Prostate gland (tissue), 2 donors: ENCODE data around the gene CHIT1.

Experiments used
- POLR2A ChIP-seq: fragments of 450-650 bp; IDR thresholded peaks from one replicate; pipeline ENCODE4 v1.6.1; 2016; ENCODE audit warnings: antibody characterized with exemption, mild to moderate bottlenecking
- TF ChIP-seq, protein P1 (sequence below), 4 experiments: fragments of 200-600 bp in 2 of 4; fragments of 450-650 bp in 2 of 4; sonication (generic) in 2 of 4; IDR thresholded peaks; 1 replicate in 3 of 4; 2 replicates in 1 of 4; pipeline ENCODE4 v1.5.1; 2016 to 2019; ENCODE audit warnings: antibody characterized with exemption in 4 of 4, mild to moderate bottlenecking in 2 of 4, moderate library complexity in 2 of 4

DNA sequence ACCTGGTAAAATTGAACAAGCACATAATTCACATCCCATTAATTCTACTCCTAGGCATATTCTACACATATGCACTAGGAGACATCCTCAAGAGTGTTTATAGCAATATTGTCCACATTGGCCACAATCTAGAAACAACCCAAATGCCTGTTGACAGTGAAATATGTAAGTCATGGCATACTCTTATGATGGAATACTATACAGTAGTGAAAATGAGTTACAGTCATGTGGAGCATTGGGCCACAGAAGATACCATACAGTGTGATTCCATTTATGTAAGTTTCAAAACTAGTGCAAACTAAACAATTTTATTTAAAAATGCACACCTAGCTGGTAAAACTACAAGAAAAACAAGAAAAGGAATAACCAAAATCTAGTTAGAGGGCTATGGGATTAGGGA is 19.1 kb downstream of the CHIT1 start:
- TF ChIP-seq, protein P1, sequence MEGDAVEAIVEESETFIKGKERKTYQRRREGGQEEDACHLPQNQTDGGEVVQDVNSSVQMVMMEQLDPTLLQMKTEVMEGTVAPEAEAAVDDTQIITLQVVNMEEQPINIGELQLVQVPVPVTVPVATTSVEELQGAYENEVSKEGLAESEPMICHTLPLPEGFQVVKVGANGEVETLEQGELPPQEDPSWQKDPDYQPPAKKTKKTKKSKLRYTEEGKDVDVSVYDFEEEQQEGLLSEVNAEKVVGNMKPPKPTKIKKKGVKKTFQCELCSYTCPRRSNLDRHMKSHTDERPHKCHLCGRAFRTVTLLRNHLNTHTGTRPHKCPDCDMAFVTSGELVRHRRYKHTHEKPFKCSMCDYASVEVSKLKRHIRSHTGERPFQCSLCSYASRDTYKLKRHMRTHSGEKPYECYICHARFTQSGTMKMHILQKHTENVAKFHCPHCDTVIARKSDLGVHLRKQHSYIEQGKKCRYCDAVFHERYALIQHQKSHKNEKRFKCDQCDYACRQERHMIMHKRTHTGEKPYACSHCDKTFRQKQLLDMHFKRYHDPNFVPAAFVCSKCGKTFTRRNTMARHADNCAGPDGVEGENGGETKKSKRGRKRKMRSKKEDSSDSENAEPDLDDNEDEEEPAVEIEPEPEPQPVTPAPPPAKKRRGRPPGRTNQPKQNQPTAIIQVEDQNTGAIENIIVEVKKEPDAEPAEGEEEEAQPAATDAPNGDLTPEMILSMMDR (IDR thresholded peaks at IDR 0.05) = no peak
- TF ChIP-seq POLR2A = no peak
